Spleen (tissue), 11 donors: ENCODE results near the gene CCNJL. TPM values are rescaled to one million over a fixed set of nuclear protein-coding genes. Genes with fewer than 3 reads are reported as not detected.

ENCODE experiments used
- DNase-seq: peaks from one replicate; pipeline ENCODE4 v3.0.0-alpha.2; 2020
- H3K27ac ChIP-seq, 8 donors: fragments of 200-600 bp; sonication (generic) in 7 of 8; 1 replicate in 4 of 8; 2 replicates in 4 of 8; pipeline versions ENCODE4 v1.5.0 to v1.8.0; 2016 to 2021; ENCODE audit warnings: inconsistent platforms in 4 of 8, mild to moderate bottlenecking in 4 of 8, moderate library complexity in 1 of 8
- H3K27me3 ChIP-seq, 7 donors: fragments of 200-600 bp; sonication (generic) in 6 of 7; replicated peaks in 1 of 7; 1 replicate in 4 of 7; 2 replicates in 3 of 7; pipeline versions ENCODE4 v1.5.0 to v1.8.0; 2016 to 2021; ENCODE audit warnings: inconsistent platforms in 3 of 7, mild to moderate bottlenecking in 1 of 7
- H3K36me3 ChIP-seq, 6 donors: fragments of 200-600 bp; sonication (generic) in 5 of 6; 1 replicate in 4 of 6; 2 replicates in 2 of 6; pipeline versions ENCODE4 v1.5.0 to v1.8.0; 2016 to 2021; ENCODE audit warnings: inconsistent platforms in 2 of 6
- H3K4me1 ChIP-seq, 6 donors: fragments of 200-600 bp; sonication (generic) in 5 of 6; 1 replicate in 3 of 6; 2 replicates in 3 of 6; pipeline versions ENCODE4 v1.5.0 to v1.8.0; 2016 to 2021; ENCODE audit warnings: inconsistent platforms in 3 of 6
- H3K4me3 ChIP-seq, 8 donors: fragments of 200-600 bp; sonication (generic) in 7 of 8; 1 replicate in 4 of 8; 2 replicates in 4 of 8; pipeline versions ENCODE4 v1.5.0 to v1.8.0; 2016 to 2021; ENCODE audit warnings: inconsistent platforms in 4 of 8, mild to moderate bottlenecking in 4 of 8, moderate library complexity in 2 of 8
- H3K9me3 ChIP-seq, 8 donors: fragments of 200-600 bp; sonication (generic) in 7 of 8; 1 replicate in 4 of 8; 2 replicates in 4 of 8; pipeline versions ENCODE4 v1.5.0 to v1.8.0; 2016 to 2021; ENCODE audit warnings: inconsistent platforms in 4 of 8
- CTCF ChIP-seq, 11 experiments: fragments of 200-600 bp in 7 of 11; fragments of 450-650 bp in 4 of 11; sonication (generic) in 4 of 11; IDR thresholded peaks in 8 of 11; conservative IDR thresholded peaks in 3 of 11; 1 replicate in 7 of 11; 2 replicates in 4 of 11; pipeline versions ENCODE4 v1.4.0 to v1.8.0; 2016 to 2021; ENCODE audit warnings: antibody characterized with exemption in 11 of 11, inconsistent platforms in 4 of 11, mild to moderate bottlenecking in 1 of 11
- POLR2A ChIP-seq, 3 donors: fragments of 450-650 bp; IDR thresholded peaks; one replicate each; pipeline ENCODE4 v1.5.1; 2017; ENCODE audit warnings: antibody characterized with exemption in 3 of 3, mild to moderate bottlenecking in 1 of 3
- POLR2AphosphoS5 ChIP-seq, 3 donors: sonication (generic); formaldehyde crosslinking; IDR thresholded peaks; one replicate each; pipeline ENCODE4 v1.5.1; 2017; ENCODE audit warnings: antibody characterized with exemption in 3 of 3
- WGBS, 5 donors: extraction: QIAGEN DNeasy Blood & Tissue Kit in 3 of 5; methylation state at CpG; one replicate each; pipeline versions ENCODE4 v1.1.5 to v1.1.7; 2013 to 2018; 5-methylcytosine and 5-hydroxymethylcytosine counted together
- intact Hi-C: fragments of 100-400 bp; cut with DNase I; formaldehyde crosslinking; loops from one replicate; pipeline ENCODE4 v1.15.0; 2023; ENCODE audit warnings: low total_unique reads
- polyA plus RNA-seq, 3 donors: library from polyadenylated mRNA; stranded (reverse); fragments of 200-250 nt; gene quantifications; one replicate each; pipeline ENCODE4 v1.2.1, GENCODE V29; 2013
- total RNA-seq, 7 donors: library from RNA; depleted of rRNA in 3 of 7; stranded (reverse); fragments of >200 nt in 3 of 7; fragmentation: NEBNext Ultra II Directional in 4 of 7; extraction: Animal tissue kit (Norgen Biotek cat#: 25700) in 4 of 7; gene quantifications; one replicate each; pipeline versions ENCODE4 v1.1.0 to v1.2.1, GENCODE V29; 2016 to 2021
- donor health status: healthy with polysubstance abuse.
- donor health status: DM: no; HTN: no; CAD: no; lungs with moderate emphysema.
- donor health status: DM: no; HTN: no; CAD: no.
- donor health status: Bipolar disorder and iron deficiency.
- donor health status: healthy.
- donor health status: DM: no; HTN: no; CAD: no.
- donor health status: DM: yes; HTN: yes; CAD: no.

Gene CCNJL
- total and polyA plus RNA-seq, 10 donors, result 1.3 to 24.9 (median 12.9) TPM

- Histone ChIP-seq H3K9me3 (no peaks in the 10 kb centered on the region), H3K4me1 (peaks cover 0 to 55% (median 24%) of the 10 kb centered on the region in 6 donors), H3K36me3 (peaks cover 0 to 23% (median 0%) of the 10 kb centered on the region in 6 donors), H3K27me3 (peaks cover 0 to 51% (median 16%) of the 10 kb centered on the region in 7 donors), H3K4me3 (peak overlapping the region in 5 of 8 donors; percentile 56 to 80 (median 69)), H3K27ac (peak overlapping the region in 2 of 8 donors; percentile 91 to 96)
- no peak for TF ChIP-seq CTCF (IDR thresholded peaks at IDR 0.05 in 8 of 11, conservative IDR thresholded peaks at IDR 0.05 in 3 of 11)
- TF ChIP-seq POLR2A (IDR thresholded peaks at IDR 0.05), result no peak
- no peak for TF ChIP-seq POLR2AphosphoS5 (IDR thresholded peaks at IDR 0.05)
- DNase-seq, result no peak
- intact Hi-C loops, result no loop called here
- 83 to 96% (median 92%) methylated on average over 4 of the region's 4 CpGs for WGBS, 5 donors
These were observed 1.6 kb downstream of the CCNJL start for GRCh38 chr5:160310552-160311295.

GRCh38 chr5:160310140-160310539, 2.2 kb downstream of the CCNJL start:
- H3K4me3 ChIP-seq, result peak overlapping the region in 1 of 8 donors; percentile 80
- no peak for DNase-seq
- intact Hi-C loops, result no loop called here

GRCh38 chr5:160306696-160307095, 5.7 kb downstream of the CCNJL start:
- H3K36me3 ChIP-seq, result peaks cover 0 to 41% (median 0%) of the 10 kb centered on the region in 6 donors
- peaks cover 0 to 33% (median 9%) of the 10 kb centered on the region in 6 donors for H3K4me1 ChIP-seq
- no peaks in the 10 kb centered on the region for H3K9me3 ChIP-seq
- peaks cover 0 to 25% (median 7%) of the 10 kb centered on the region in 7 donors for H3K27me3 ChIP-seq
- no peak overlapping the region for H3K27ac ChIP-seq
- TF ChIP-seq CTCF (IDR thresholded peaks at IDR 0.05 in 8 of 11, conservative IDR thresholded peaks at IDR 0.05 in 3 of 11) (no peak), POLR2AphosphoS5 (IDR thresholded peaks at IDR 0.05) (no peak), POLR2A (IDR thresholded peaks at IDR 0.05) (no peak)
- WGBS, 5 donors, result 87 to 93% (median 89%) methylated on average over 4 of the region's 4 CpGs
- intact Hi-C loops, result no loop called here
- no peak overlapping the region for H3K4me3 ChIP-seq
- DNase-seq, result no peak

More at GRCh38 chr5:160310140-160310539, 2.2 kb downstream of the CCNJL start:
- Histone ChIP-seq H3K27ac (peak overlapping the region in 1 of 8 donors; percentile 21), H3K4me1 (peaks cover 0 to 53% (median 23%) of the 10 kb centered on the region in 6 donors), H3K27me3 (peaks cover 0 to 51% (median 16%) of the 10 kb centered on the region in 7 donors), H3K9me3 (no peaks in the 10 kb centered on the region), H3K36me3 (peaks cover 0 to 26% (median 0%) of the 10 kb centered on the region in 6 donors)
- WGBS, 5 donors, result 82 to 88% (median 84%) methylated on average over 4 of the region's 4 CpGs
- no peak for TF ChIP-seq POLR2AphosphoS5 (IDR thresholded peaks at IDR 0.05)
- TF ChIP-seq CTCF (IDR thresholded peaks at IDR 0.05 in 8 of 11, conservative IDR thresholded peaks at IDR 0.05 in 3 of 11), result no peak
- TF ChIP-seq POLR2A (IDR thresholded peaks at IDR 0.05), result no peak

GRCh38 chr5:160305319-160305718, 7.0 kb downstream of the CCNJL start:
- Histone ChIP-seq H3K9me3 (no peaks in the 10 kb centered on the region), H3K27ac (no peak overlapping the region), H3K4me1 (peaks cover 0 to 19% (median under 1%) of the 10 kb centered on the region in 6 donors), H3K36me3 (peaks cover 0 to 41% (median 0%) of the 10 kb centered on the region in 6 donors), H3K27me3 (peaks cover 0 to 11% (median 0%) of the 10 kb centered on the region in 7 donors), H3K4me3 (no peak overlapping the region)
- DNase-seq, result no peak
- intact Hi-C loops, result no loop called here
- 86 to 94% (median 90%) methylated on average over 10 of the region's 10 CpGs for WGBS, 5 donors
- TF ChIP-seq CTCF (IDR thresholded peaks at IDR 0.05 in 8 of 11, conservative IDR thresholded peaks at IDR 0.05 in 3 of 11) (no peak), POLR2A (IDR thresholded peaks at IDR 0.05) (no peak), POLR2AphosphoS5 (IDR thresholded peaks at IDR 0.05) (no peak)
